Neutrophil (primary cell): ENCODE data around the gene PLCG1.

ENCODE experiments used
- H3K27ac ChIP-seq: fragments of 200-600 bp; sonication (generic); 2 replicates; pipeline ENCODE4 v1.5.1; 2016; ENCODE audit warnings: mild to moderate bottlenecking, moderate library complexity
- H3K27me3 ChIP-seq: fragments of 200-600 bp; sonication (generic); 2 replicates; pipeline ENCODE4 v1.6.0; 2016; ENCODE audit warnings: mild to moderate bottlenecking
- H3K36me3 ChIP-seq: fragments of 200-600 bp; sonication (generic); 2 replicates; pipeline ENCODE4 v1.5.1; 2017
- H3K4me1 ChIP-seq, 2 experiments: fragments of 200-600 bp in 1 of 2; sonication (generic) in 1 of 2; 1 replicate in 1 of 2; 2 replicates in 1 of 2; pipeline versions ENCODE4 v1.5.1 to v1.6.1; 2013 to 2016; ENCODE audit warnings: low read depth in 1 of 2, low read length in 1 of 2, mild to moderate bottlenecking in 1 of 2, moderate library complexity in 1 of 2; ENCODE audit not compliant: control insufficient read depth in 1 of 2, insufficient read depth in 1 of 2
- H3K4me3 ChIP-seq, 2 experiments: fragments of 200-600 bp in 1 of 2; sonication (generic) in 1 of 2; 1 replicate in 1 of 2; 2 replicates in 1 of 2; pipeline ENCODE4 v1.5.1; 2013 to 2016; ENCODE audit warnings: low read depth in 1 of 2, low read length in 1 of 2, mild to moderate bottlenecking in 1 of 2, moderate library complexity in 1 of 2
- H3K9me3 ChIP-seq: fragments of 200-600 bp; sonication (generic); 2 replicates; pipeline ENCODE4 v1.5.1; 2016
- TF ChIP-seq, protein P1 (sequence below): fragments of 200-600 bp; sonication (generic); IDR thresholded peaks from 2 replicates; pipeline ENCODE4 v1.5.1; 2016; ENCODE audit warnings: antibody characterized with exemption

PLCG1 gene

DNA sequence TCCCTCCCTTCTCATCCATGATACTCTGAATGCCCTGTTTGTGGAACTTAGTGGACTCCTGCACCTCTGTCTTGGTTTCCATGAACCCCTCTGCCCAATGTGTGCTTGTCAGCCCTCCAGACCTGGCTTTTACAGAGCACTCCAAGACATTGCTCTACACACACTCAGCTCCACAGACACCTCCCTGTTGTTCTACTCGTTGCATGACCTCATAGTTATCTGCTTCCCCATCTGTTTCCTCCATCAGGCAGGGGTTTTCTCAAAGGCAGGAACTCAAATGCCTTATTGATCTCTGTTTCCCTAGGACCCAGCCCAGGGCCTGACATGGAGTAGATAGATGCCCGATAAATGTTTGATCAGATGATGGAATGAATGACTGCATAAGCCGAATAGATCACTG, 13.3 kb downstream of the PLCG1 start:
- Histone ChIP-seq H3K36me3 (no peaks in the 10 kb centered on the region), H3K4me1 (no peaks in the 10 kb centered on the region), H3K27me3 (peaks cover 42% of the 10 kb centered on the region), H3K9me3 (no peaks in the 10 kb centered on the region), H3K4me3 (no peak overlapping the region), H3K27ac (no peak overlapping the region)
- TF ChIP-seq, protein P1, sequence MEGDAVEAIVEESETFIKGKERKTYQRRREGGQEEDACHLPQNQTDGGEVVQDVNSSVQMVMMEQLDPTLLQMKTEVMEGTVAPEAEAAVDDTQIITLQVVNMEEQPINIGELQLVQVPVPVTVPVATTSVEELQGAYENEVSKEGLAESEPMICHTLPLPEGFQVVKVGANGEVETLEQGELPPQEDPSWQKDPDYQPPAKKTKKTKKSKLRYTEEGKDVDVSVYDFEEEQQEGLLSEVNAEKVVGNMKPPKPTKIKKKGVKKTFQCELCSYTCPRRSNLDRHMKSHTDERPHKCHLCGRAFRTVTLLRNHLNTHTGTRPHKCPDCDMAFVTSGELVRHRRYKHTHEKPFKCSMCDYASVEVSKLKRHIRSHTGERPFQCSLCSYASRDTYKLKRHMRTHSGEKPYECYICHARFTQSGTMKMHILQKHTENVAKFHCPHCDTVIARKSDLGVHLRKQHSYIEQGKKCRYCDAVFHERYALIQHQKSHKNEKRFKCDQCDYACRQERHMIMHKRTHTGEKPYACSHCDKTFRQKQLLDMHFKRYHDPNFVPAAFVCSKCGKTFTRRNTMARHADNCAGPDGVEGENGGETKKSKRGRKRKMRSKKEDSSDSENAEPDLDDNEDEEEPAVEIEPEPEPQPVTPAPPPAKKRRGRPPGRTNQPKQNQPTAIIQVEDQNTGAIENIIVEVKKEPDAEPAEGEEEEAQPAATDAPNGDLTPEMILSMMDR = no peak

DNA sequence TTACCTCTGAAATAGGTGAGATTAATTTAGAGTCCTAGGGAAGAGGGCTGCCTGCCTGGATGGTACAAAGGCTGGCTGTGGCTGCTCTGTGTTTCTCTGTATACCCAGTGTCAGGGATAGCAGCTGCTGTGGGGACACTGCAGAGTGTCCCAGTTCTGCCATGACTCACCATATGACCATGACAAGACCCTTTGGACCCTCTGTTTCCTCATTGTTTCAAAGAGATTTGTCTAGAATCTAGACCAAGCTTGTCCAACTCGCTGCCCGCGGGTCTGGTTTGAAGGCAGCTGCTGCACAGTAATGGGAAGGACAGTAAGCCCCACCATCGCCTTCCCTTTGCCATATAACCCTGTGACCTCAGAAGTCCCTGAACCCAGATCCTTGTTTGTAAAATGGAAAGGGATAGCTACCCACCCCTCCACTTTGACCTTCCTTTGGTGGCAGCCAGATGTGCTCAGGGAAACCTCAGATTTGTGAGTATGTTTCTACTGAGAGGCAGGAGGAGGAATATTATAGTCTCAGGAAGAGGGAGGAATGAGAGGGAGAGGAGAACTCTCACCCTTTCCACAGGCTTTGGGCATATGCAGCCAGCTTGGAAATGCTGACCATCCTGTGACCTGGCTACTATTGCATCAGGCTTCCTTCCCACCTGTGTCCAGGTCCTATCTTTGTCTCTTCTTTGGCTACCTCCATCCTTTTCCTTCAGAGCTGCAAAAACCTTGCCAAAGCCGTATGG, 14.0 kb downstream of the PLCG1 start:
- Histone ChIP-seq H3K27ac (no peak overlapping the region), H3K9me3 (no peaks in the 10 kb centered on the region), H3K36me3 (no peaks in the 10 kb centered on the region), H3K27me3 (peaks cover 48% of the 10 kb centered on the region), H3K4me3 (no peak overlapping the region), H3K4me1 (no peaks in the 10 kb centered on the region)
- TF ChIP-seq, protein P1 = no peak

DNA sequence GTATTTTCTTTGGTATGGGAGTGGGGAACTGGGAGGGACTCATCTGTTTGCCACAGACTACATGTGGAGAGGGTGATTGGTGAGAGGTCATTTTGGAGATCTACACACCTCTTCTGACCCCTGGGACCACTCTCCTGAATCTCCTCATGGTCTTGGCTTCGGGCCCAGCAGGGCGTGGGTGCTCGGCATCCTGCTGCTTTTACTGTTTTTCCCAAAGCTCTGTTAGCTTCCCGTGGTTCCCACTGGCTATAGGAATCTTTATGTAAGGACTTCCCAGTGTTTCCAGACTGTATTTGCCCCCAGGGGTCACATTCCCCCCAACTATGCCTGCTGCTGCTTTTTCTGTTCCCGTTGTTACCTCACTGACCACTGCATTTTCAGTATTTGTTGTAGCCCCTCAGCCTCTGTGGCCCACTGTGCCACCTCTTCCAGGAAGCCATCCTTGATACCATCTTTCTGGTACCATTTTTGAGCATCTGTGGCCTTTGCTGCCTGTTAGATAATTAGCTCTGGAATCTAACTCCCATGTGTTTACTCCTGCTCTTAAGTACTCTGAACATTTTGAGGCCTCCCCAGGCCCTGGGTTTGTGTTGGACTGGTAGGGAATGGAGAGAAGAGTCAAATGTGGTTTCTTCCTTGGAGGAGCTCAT, 14.9 kb downstream of the PLCG1 start:
- H3K27me3 ChIP-seq = peaks cover 57% of the 10 kb centered on the region
- H3K4me3 ChIP-seq = no peak overlapping the region
- no peaks in the 10 kb centered on the region for H3K9me3 ChIP-seq
- TF ChIP-seq, protein P1 = no peak
- no peaks in the 10 kb centered on the region for H3K4me1 ChIP-seq
- no peaks in the 10 kb centered on the region for H3K36me3 ChIP-seq
- no peak overlapping the region for H3K27ac ChIP-seq

DNA sequence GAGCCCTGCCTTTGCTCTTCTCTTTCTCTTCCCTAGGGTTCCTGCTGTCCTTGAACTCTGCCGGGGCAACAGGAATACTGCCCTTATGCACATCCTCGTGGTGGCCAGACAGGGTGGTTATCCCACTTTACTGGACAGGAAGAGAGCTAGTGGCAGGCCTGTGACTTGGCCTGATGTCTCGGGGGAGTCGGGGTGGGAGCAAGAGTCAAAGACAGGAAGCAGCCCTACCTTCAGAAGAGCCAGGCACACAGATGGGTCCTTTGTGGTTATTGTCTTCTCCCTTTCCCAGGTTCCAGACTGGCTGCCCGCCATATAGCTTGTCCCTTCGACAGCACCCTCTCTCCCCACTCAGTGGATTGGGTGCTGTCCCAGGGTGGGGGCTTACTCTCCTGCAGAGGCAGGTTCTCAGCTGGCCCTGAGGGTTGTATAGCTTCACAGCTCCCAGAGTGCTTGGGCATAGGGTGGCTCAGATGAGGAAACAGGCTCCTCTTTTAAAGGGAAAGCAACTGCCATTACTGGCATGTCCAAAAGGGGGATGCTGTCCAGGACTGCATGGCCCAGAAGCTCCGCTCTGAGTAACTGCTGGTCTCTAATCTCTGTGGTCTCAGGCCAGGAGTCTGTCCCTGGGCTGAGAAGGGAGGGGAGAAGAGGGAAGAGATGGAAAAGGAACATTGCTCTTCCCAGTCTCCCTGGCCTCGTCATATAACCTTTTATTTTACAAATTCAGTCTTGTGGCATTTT, 17.3 kb downstream of the PLCG1 start:
- H3K27ac ChIP-seq = no peak overlapping the region
- no peaks in the 10 kb centered on the region for H3K4me1 ChIP-seq
- H3K4me3 ChIP-seq = no peak overlapping the region
- no peaks in the 10 kb centered on the region for H3K36me3 ChIP-seq
- H3K9me3 ChIP-seq = no peaks in the 10 kb centered on the region
- peaks cover 80% of the 10 kb centered on the region for H3K27me3 ChIP-seq
- TF ChIP-seq, protein P1 = no peak

DNA sequence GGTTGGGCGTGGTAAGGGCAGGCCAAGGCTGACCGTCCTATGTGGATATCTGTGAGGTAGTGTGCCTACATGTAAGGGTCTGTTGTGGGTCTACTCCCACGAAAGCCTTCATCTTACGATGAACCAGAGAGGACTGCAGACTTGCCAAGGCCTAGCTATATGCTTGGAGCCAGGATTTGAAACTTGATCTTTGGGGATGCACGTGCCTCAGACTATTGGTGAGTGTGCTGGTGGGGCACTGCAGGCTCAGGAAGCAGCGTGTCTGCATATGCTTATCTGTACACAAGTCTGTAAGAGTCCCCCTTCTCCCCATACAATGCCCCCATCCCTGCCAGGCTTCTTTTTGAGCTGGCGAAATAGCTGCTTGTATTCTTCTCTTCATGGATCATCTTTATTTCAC, 17.9 kb downstream of the PLCG1 start:
- H3K9me3 ChIP-seq = no peaks in the 10 kb centered on the region
- H3K4me3 ChIP-seq = no peak overlapping the region
- TF ChIP-seq, protein P1 = no peak
- no peak overlapping the region for H3K27ac ChIP-seq
- H3K36me3 ChIP-seq = no peaks in the 10 kb centered on the region
- no peaks in the 10 kb centered on the region for H3K4me1 ChIP-seq
- peaks cover 84% of the 10 kb centered on the region for H3K27me3 ChIP-seq
